Keratinocyte (primary cell): Measurements from ENCODE around the gene CD200. TPM values are rescaled to one million over a fixed set of nuclear protein-coding genes. Genes with fewer than 3 reads are reported as not detected.

Experiments used
- DNase-seq: peaks from one replicate; pipeline ENCODE4 v3.0.0-alpha.2; 2011; ENCODE audit warnings: low read depth, missing footprints, low spot score
- FAIRE-seq: peaks from 2 replicates; lab custom pipeline; 2011; peaks lifted over from hg19 to GRCh38; lab: Jason Lieb, UNC
- H2AFZ ChIP-seq: 2 replicates; pipeline ENCODE4 v1.6.0; 2012; ENCODE audit warnings: low read length, control low read depth, inconsistent platforms; ENCODE audit not compliant: control insufficient read depth
- H3K27ac ChIP-seq: 2 replicates; pipeline ENCODE4 v1.5.1; 2011; ENCODE audit warnings: low read length; ENCODE audit not compliant: control insufficient read depth, insufficient read depth
- H3K27me3 ChIP-seq: 3 replicates; pipeline ENCODE4 v1.6.0; 2011; ENCODE audit warnings: low read length; ENCODE audit not compliant: control insufficient read depth, insufficient read depth; ENCODE audit errors: extremely low read depth
- H3K36me3 ChIP-seq, 2 experiments: 2 replicates in 1 of 2; 3 replicates in 1 of 2; pipeline ENCODE4 v1.5.1; 2011; ENCODE audit warnings: low read length in 2 of 2, mild to moderate bottlenecking in 1 of 2; ENCODE audit not compliant: control insufficient read depth in 2 of 2, insufficient read depth in 2 of 2; ENCODE audit errors: extremely low read depth in 1 of 2
- H3K4me1 ChIP-seq: 3 replicates; pipeline ENCODE4 v1.5.1; 2011; ENCODE audit warnings: low read length; ENCODE audit not compliant: control insufficient read depth, insufficient read depth; ENCODE audit errors: extremely low read depth
- H3K4me2 ChIP-seq: 3 replicates; pipeline ENCODE4 v1.6.0; 2011; ENCODE audit warnings: low read depth, low read length; ENCODE audit not compliant: control insufficient read depth, insufficient read depth; ENCODE audit errors: extremely low read depth
- H3K4me3 ChIP-seq, 3 experiments: fragments of 200-600 bp in 1 of 3; sonication (generic) in 1 of 3; 2 replicates in 2 of 3; 3 replicates in 1 of 3; pipeline ENCODE4 v1.5.1; 2011 to 2016; ENCODE audit warnings: low read length in 3 of 3, mild to moderate bottlenecking in 3 of 3, control low read depth in 2 of 3, inconsistent platforms in 1 of 3, low read depth in 1 of 3, mixed read lengths in 1 of 3, mixed run types in 1 of 3, moderate library complexity in 1 of 3; ENCODE audit not compliant: control insufficient read depth in 2 of 3, insufficient read depth in 2 of 3; ENCODE audit errors: extremely low read depth in 1 of 3
- H3K79me2 ChIP-seq: 2 replicates; pipeline ENCODE4 v1.6.0; 2012; ENCODE audit warnings: low read length; ENCODE audit not compliant: control insufficient read depth, insufficient read depth
- H3K9ac ChIP-seq: 3 replicates; pipeline ENCODE4 v1.6.0; 2011; ENCODE audit warnings: low read length; ENCODE audit not compliant: control insufficient read depth, insufficient read depth; ENCODE audit errors: extremely low read depth
- H3K9me1 ChIP-seq: 3 replicates; pipeline ENCODE4 v1.6.0; 2011; ENCODE audit warnings: low read length; ENCODE audit not compliant: control insufficient read depth, insufficient read depth; ENCODE audit errors: extremely low read depth
- H3K9me3 ChIP-seq: 2 replicates; pipeline ENCODE4 v1.5.1; 2012; ENCODE audit warnings: low read depth, low read length; ENCODE audit not compliant: control insufficient read depth
- H4K20me1 ChIP-seq: 3 replicates; pipeline ENCODE4 v1.6.0; 2011; ENCODE audit warnings: low read length; ENCODE audit not compliant: control insufficient read depth, insufficient read depth; ENCODE audit errors: extremely low read depth
- CTCF ChIP-seq, 3 experiments: IDR thresholded peaks in 1 of 3; conservative IDR thresholded peaks in 1 of 3; optimal IDR thresholded peaks in 1 of 3; 2 replicates in 2 of 3; 3 replicates in 1 of 3; pipeline versions ENCODE3 to v1.5.1; 2011; ENCODE audit warnings: low read length in 3 of 3, mild to moderate bottlenecking in 3 of 3, moderate library complexity in 2 of 3, control low read depth in 1 of 3, inconsistent platforms in 1 of 3; ENCODE audit not compliant: insufficient read depth in 2 of 3; ENCODE audit errors: extremely low read depth in 1 of 3
- EZH2 ChIP-seq: IDR thresholded peaks from one replicate; pipeline ENCODE4 v1.6.1; 2012; ENCODE audit warnings: inconsistent platforms, mild to moderate bottlenecking, low read length, moderate library complexity
- dilution Hi-C: fragments of 300-500 bp; cut with MboI; formaldehyde crosslinking; loops from one replicate; pipeline ENCODE4 v1.7.0; 2020; ENCODE audit warnings: low sequenced_read_pairs; ENCODE audit not compliant: extremely low pct_ligation_motif_present
- polyA plus RNA-seq, 5 experiments: library from polyadenylated mRNA; depleted of rRNA in 3 of 5; stranded (reverse) in 3 of 5; stranded (forward) in 1 of 5; unstranded in 1 of 5; fragments of >200 nt; gene quantifications; 1 replicate in 1 of 5; 2 replicates in 3 of 5; 3 replicates in 1 of 5; pipeline versions ENCODE4 v1.2.1 to v1.2.3, GENCODE V29; 2011 to 2012; ENCODE audit warnings: missing spikeins in 2 of 5, low read depth in 1 of 5, low replicate concordance in 1 of 5

The CD200 gene
- polyA plus RNA-seq, 1 donor (not counting 4 experiments of a cell fraction or from before 2014, with no cell fraction given): 0.07 TPM

DNA sequence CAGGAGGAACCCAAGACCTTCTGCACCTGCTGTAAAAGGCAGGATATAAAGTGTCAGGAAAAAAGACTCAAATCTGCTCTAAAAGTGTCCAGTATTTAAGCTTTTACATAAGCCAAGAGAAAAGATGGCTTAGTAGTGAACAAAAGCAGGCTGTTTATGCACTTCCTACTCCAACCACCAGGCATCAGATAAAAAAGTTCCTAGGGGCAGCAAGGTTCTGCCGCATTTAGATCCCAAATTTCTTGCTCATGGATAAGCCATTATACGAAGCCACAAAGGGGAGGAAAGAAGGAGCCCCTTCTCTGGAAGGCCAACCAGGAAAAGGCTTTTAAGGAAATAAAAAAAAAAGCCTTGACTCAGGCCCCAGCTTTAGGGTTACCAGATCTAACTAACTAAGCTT is 28.3 kb upstream of the CD200 start:
- Histone ChIP-seq H4K20me1 (no peaks in the 10 kb centered on the region), H3K27ac (no peak overlapping the region), H3K27me3 (no peaks in the 10 kb centered on the region), H3K36me3 (no peaks in the 10 kb centered on the region), H3K9me1 (no peaks in the 10 kb centered on the region), H3K9me3 (no peaks in the 10 kb centered on the region), H3K4me2 (no peak overlapping the region), H3K4me3 (no peak overlapping the region), H3K9ac (no peak overlapping the region), H2AFZ (no peak overlapping the region), H3K79me2 (no peaks in the 10 kb centered on the region), H3K4me1 (peaks cover 2% of the 10 kb centered on the region)
- DNase-seq: no peak
- TF ChIP-seq CTCF (optimal IDR thresholded peaks at IDR 0.05 in 1 of 3, IDR thresholded peaks at IDR 0.05 in 1 of 3, conservative IDR thresholded peaks at IDR 0.05 in 1 of 3; ENCODE audit: extremely low read depth in 1 of 3, insufficient read depth in 2 of 3, low read length in 3 of 3) (no peak), EZH2 (no peak)
- FAIRE-seq: no peak
- dilution Hi-C loops: no loop called here

- DNase-seq (no peak), FAIRE-seq (no peak)
- Histone ChIP-seq H3K4me1 (peaks cover 2% of the 10 kb centered on the region), H3K27ac (no peak overlapping the region), H3K9me1 (no peaks in the 10 kb centered on the region), H2AFZ (no peak overlapping the region), H3K36me3 (no peaks in the 10 kb centered on the region), H4K20me1 (no peaks in the 10 kb centered on the region), H3K9me3 (no peaks in the 10 kb centered on the region), H3K4me3 (no peak overlapping the region), H3K4me2 (no peak overlapping the region), H3K27me3 (no peaks in the 10 kb centered on the region), H3K79me2 (no peaks in the 10 kb centered on the region), H3K9ac (no peak overlapping the region)
- dilution Hi-C loops: no loop called here
- TF ChIP-seq EZH2 (no peak), CTCF (optimal IDR thresholded peaks at IDR 0.05 in 1 of 3, IDR thresholded peaks at IDR 0.05 in 1 of 3, conservative IDR thresholded peaks at IDR 0.05 in 1 of 3; ENCODE audit: extremely low read depth in 1 of 3, insufficient read depth in 2 of 3, low read length in 3 of 3) (no peak)
Observed at GRCh38 chr3:112306825-112307224, 26.1 kb upstream of the CD200 start.
